ENCODE measurements around the gene TENM4.

The TENM4 gene

GRCh38 chr11:78654866-78655265 lies 786.0 kb downstream of the TENM4 start:
- TF ChIP-seq, protein P1, sequence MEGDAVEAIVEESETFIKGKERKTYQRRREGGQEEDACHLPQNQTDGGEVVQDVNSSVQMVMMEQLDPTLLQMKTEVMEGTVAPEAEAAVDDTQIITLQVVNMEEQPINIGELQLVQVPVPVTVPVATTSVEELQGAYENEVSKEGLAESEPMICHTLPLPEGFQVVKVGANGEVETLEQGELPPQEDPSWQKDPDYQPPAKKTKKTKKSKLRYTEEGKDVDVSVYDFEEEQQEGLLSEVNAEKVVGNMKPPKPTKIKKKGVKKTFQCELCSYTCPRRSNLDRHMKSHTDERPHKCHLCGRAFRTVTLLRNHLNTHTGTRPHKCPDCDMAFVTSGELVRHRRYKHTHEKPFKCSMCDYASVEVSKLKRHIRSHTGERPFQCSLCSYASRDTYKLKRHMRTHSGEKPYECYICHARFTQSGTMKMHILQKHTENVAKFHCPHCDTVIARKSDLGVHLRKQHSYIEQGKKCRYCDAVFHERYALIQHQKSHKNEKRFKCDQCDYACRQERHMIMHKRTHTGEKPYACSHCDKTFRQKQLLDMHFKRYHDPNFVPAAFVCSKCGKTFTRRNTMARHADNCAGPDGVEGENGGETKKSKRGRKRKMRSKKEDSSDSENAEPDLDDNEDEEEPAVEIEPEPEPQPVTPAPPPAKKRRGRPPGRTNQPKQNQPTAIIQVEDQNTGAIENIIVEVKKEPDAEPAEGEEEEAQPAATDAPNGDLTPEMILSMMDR (IDR thresholded peaks at IDR 0.05; ENCODE audit: low read depth, low read length) = no peak
- DNase-seq (ENCODE audit: extremely low read depth, low read depth) = no peak

DNA sequence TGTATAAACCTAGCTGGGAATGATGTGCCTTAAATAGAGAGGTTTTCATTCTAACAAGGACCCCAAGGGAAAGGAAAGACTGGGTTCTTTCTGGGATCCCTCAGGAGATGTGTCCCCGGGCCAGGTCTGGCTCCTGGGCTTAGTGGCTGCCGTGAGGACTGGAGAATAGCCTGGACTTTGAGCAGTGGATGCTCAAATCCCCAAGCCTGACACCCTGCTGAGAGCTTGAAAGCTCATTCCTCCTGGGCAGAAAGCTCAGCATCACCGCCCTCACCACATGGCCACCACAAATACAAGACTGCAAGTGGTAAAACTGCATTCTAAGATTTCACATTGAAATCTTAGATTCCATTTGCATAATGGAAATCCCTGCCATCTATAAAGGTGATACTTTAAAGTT lies 786.8 kb downstream of the TENM4 start:
- no peak for DNase-seq (ENCODE audit: extremely low read depth, low read depth)

DNA sequence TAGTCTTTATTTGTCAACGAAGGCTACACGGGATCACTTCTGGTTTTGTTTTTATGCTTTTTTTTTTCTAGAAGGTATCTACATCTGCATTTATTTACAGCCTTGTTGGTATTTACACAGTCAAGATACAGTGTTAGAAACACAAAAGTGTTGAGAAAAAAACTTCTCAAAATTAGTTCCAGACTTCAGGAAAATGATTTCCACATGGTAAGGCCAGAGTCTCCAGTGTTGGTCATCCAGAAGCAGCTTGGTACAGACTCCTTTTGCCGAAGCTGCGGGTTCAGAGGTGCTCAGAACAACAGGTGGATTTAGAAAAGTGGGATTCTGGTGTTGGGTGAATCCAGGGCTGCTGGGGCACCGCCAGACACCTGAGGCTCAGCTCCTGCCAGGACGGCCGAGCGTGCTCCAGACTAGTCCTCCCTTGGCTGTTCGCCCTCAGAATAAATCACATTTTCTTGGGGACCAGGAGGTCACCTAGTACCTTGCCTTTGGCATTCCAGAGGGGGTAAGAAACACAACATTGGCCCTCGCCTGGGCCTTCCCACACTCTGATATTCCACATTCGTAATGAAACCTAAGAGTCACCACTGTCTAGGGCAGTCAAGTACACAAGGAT lies 787.4 kb downstream of the TENM4 start:
- DNase-seq (ENCODE audit: extremely low read depth, low read depth) = no peak
- TF ChIP-seq, protein P1 (IDR thresholded peaks at IDR 0.05; ENCODE audit: low read depth, low read length) = no peak

More for the DNA sequence above, 786.8 kb downstream of the TENM4 start:
- TF ChIP-seq, protein P1 (IDR thresholded peaks at IDR 0.05; ENCODE audit: low read depth, low read length) = no peak

DNA sequence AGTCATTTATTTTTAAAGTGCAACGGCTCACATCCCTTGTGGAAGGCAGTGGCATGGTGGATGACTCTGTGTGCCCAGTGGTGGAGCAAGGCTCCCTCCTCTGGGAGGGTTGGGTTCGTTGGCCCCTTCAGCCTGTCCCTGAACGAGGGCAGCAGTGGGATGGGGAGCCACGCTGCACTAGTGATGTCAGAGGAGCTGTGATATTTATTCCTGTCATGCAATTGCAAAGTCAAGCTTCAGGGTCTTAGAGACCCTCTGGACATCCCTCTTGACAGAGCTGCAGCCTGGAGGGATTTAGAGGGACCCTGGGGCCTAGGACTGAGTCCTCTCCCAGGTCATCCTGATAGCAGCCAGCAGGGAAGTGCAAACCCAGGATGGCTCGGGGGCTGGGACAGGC lies 788.0 kb downstream of the TENM4 start:
- TF ChIP-seq, protein P1 (IDR thresholded peaks at IDR 0.05; ENCODE audit: low read depth, low read length) = no peak
- no peak for DNase-seq (ENCODE audit: extremely low read depth, low read depth)

DNA sequence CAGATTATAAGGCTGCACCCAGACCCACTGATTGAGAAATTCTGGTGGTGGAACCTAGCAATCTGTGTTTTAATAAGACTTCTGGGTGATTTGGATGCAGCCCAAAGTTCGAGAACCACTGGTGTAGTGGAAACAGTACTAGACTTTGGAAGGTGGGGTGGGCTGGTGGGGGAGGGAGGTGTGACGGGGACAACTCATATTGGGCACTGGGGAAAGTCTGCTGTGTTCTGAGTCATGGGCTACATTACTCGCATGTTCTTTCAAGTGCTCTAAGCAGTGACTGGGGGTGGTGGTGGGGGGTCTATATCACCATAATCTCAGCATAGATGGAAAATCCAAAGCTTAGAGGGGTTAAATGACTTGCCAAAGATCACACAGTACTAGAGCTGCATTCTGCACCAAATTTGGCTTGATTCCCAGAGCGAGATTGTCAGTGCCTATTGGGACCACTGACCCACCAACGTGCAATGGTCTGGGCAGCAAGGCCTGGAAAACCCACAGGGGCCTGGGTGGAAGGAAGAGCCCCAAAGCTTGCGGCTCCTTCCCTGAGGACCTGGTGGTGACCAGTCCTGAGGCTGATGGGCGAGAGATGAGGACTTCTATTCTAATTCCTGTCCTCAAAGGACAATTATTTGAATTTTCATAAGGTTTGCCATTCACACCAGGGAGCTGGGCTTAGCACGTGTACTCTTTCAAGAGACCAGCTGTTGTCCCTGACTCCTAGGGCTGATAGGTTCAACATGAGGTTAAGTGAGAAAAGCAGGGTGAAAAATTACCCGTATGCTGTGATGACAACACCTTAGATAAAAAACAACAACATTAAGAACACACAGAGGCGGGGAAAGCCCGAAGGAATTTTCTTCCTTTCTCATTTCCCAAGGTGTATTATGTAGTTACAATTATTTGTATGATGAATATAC lies 788.6 kb downstream of the TENM4 start:
- TF ChIP-seq, protein P1 (IDR thresholded peaks at IDR 0.05; ENCODE audit: low read depth, low read length) = no peak
- no peak for DNase-seq (ENCODE audit: extremely low read depth, low read depth)

GRCh38 chr11:78651136-78651775 lies 789.6 kb downstream of the TENM4 start:
- no peak for DNase-seq (ENCODE audit: extremely low read depth, low read depth)
- TF ChIP-seq, protein P1 (IDR thresholded peaks at IDR 0.05; ENCODE audit: low read depth, low read length) = no peak

Data from AG09319 (cell line).